Bone marrow (tissue), 2 donors: ENCODE results near the gene DNAJB11.
"Not testable (repeated sequence)": the region's sequence is repeated elsewhere in the genome, so short reads cannot be mapped to it uniquely, and the experiment has no call there.

Experiments used
- DNase-seq, 2 donors: peaks; one replicate each; lab custom pipeline; 2025; lab: John Stamatoyannopoulos, UW

Gene DNAJB11

GRCh38 chr3:186552408-186553031 lies 18.0 kb upstream of the DNAJB11 start:
- DNase-seq: no peak

- DNase-seq: no peak
Measured at GRCh38 chr3:186564586-186564985, 5.9 kb upstream of the DNAJB11 start.

- DNase-seq: no peak
Measured at GRCh38 chr3:186566772-186567071, 3.8 kb upstream of the DNAJB11 start.

- DNase-seq: peak; percentile 67 to 91
Measured at GRCh38 chr3:186567072-186567921, 3.2 kb upstream of the DNAJB11 start, which contains the start of gene TBCCD1. Gene TBCCD1 (minus strand): TSS chr3:186567339. CDS start chr3:186564329, 3,010 bp downstream.

- DNase-seq: not testable (repeated sequence)
Measured at GRCh38 chr3:186569361-186569760, 1.2 kb upstream of the DNAJB11 start.

- DNase-seq: no peak
Measured at GRCh38 chr3:186569779-186570095, 783 bp upstream of the DNAJB11 start.

- DNase-seq: no peak
Measured at GRCh38 chr3:186570941-186571643, 572 bp downstream of the DNAJB11 start.

- no peak for DNase-seq
Measured at GRCh38 chr3:186571644-186572013, 1.1 kb downstream of the DNAJB11 start.

- no peak for DNase-seq
Measured at GRCh38 chr3:186577521-186577920, 7.0 kb downstream of the DNAJB11 start.

- DNase-seq: no peak
Measured at GRCh38 chr3:186580785-186581184, 10.3 kb downstream of the DNAJB11 start.

GRCh38 chr3:186582541-186582940 lies 12.0 kb downstream of the DNAJB11 start:
- DNase-seq: no peak

- DNase-seq: no peak
Measured at GRCh38 chr3:186583831-186584230, 13.3 kb downstream of the DNAJB11 start.

GRCh38 chr3:186586245-186586644 lies 15.7 kb downstream of the DNAJB11 start:
- DNase-seq: not testable (repeated sequence)

- no peak for DNase-seq
Measured at GRCh38 chr3:186587183-186587582, 16.7 kb downstream of the DNAJB11 start.

- DNase-seq: no peak
Measured at GRCh38 chr3:186588632-186589031, 18.1 kb downstream of the DNAJB11 start.

GRCh38 chr3:186589121-186589520 lies 18.6 kb downstream of the DNAJB11 start:
- DNase-seq: no peak

GRCh38 chr3:186589856-186590579 lies 19.5 kb downstream of the DNAJB11 start:
- no peak for DNase-seq

- DNase-seq: no peak
Measured at GRCh38 chr3:186590580-186591295, 20.2 kb downstream of the DNAJB11 start.

GRCh38 chr3:186592682-186593081 lies 22.2 kb downstream of the DNAJB11 start:
- DNase-seq: no peak

GRCh38 chr3:186593862-186594261 lies 23.3 kb downstream of the DNAJB11 start:
- no peak for DNase-seq

GRCh38 chr3:186594591-186595113 lies 24.1 kb downstream of the DNAJB11 start:
- DNase-seq: no peak
